Gastrocnemius medialis (tissue), 4 donors: ENCODE measurements around the gene MNX1.

Experiments
- POLR2A ChIP-seq, 2 donors: fragments of 450-650 bp; IDR thresholded peaks; one replicate each; pipeline ENCODE4 v1.6.1; 2017; ENCODE audit warnings: antibody characterized with exemption in 2 of 2, mild to moderate bottlenecking in 2 of 2, moderate library complexity in 2 of 2
- TF ChIP-seq, protein P1 (sequence below), 5 experiments: fragments of 450-650 bp in 3 of 5; fragments of 200-600 bp in 2 of 5; sonication (generic) in 2 of 5; IDR thresholded peaks in 4 of 5; conservative IDR thresholded peaks in 1 of 5; 1 replicate in 4 of 5; 2 replicates in 1 of 5; pipeline ENCODE4 v1.5.1; 2016 to 2019; ENCODE audit warnings: antibody characterized with exemption in 5 of 5, mild to moderate bottlenecking in 3 of 5, moderate library complexity in 3 of 5

DNA sequence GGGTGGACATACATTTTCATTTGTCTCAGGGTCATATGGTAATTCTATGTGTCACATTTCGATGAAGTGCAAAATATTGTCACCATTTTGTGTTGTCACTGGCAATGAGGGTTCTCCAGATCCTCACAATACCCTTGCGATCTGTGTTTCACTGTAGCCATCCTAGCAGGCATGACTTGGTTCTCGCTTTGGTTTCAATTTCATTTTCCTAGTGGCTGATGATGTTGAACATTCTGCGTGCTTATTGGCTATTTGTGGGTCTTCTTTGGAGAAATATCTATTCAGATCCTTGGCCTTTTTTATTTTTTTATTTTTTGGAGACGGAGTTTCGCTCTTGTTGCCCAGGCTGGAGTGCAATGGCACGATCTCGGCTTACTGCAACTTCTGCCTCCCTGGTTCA is 24.8 kb upstream of the MNX1 start:
- TF ChIP-seq, protein P1, sequence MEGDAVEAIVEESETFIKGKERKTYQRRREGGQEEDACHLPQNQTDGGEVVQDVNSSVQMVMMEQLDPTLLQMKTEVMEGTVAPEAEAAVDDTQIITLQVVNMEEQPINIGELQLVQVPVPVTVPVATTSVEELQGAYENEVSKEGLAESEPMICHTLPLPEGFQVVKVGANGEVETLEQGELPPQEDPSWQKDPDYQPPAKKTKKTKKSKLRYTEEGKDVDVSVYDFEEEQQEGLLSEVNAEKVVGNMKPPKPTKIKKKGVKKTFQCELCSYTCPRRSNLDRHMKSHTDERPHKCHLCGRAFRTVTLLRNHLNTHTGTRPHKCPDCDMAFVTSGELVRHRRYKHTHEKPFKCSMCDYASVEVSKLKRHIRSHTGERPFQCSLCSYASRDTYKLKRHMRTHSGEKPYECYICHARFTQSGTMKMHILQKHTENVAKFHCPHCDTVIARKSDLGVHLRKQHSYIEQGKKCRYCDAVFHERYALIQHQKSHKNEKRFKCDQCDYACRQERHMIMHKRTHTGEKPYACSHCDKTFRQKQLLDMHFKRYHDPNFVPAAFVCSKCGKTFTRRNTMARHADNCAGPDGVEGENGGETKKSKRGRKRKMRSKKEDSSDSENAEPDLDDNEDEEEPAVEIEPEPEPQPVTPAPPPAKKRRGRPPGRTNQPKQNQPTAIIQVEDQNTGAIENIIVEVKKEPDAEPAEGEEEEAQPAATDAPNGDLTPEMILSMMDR (IDR thresholded peaks at IDR 0.05 in 4 of 5, conservative IDR thresholded peaks at IDR 0.05 in 1 of 5): no peak
- TF ChIP-seq POLR2A (IDR thresholded peaks at IDR 0.05): no peak
